ENCODE data around the gene CMTR1. TPM values are rescaled to one million over a fixed set of nuclear protein-coding genes. Genes with fewer than 3 reads are reported as not detected.

Gene CMTR1
- total and polyA plus RNA-seq, 10 of the 15 experiments (the other 5 are each of a cell fraction or from before 2014, with no cell fraction given), result 2.7 to 67.0 (median 46.2) TPM

- FAIRE-seq, result no peak
- POLR2A ChIA-PET, result no interaction called here
- SMC1A ChIA-PET (ENCODE audit: uncharacterized antibody, unreplicated experiment), result interaction anchor here (0.9 kb wide), 1 partner anchor 9 kb away, joined by 4 read pairs; no protein-coding TSS in a partner anchor
- Histone ChIP-seq H3K27me3 (replicated peaks in 1 of 2; ENCODE audit: control insufficient read depth in 2 of 2, insufficient read depth in 2 of 2, low read length in 1 of 2) (no peaks in the 10 kb centered on the region), H3K79me2 (ENCODE audit: control insufficient read depth, insufficient read depth, low read length) (no peaks in the 10 kb centered on the region), H2AFZ (ENCODE audit: control insufficient read depth, low read depth, low read length) (no peak overlapping the region), H3K9me3 (replicated peaks; ENCODE audit: control insufficient read depth, insufficient read depth, low read length) (no peaks in the 10 kb centered on the region), H3K4me1 (ENCODE audit: control insufficient read depth, insufficient read depth, low read length) (no peaks in the 10 kb centered on the region), H3K9ac (ENCODE audit: control insufficient read depth, insufficient read depth, low read length) (no peak overlapping the region), H3K36me3 (ENCODE audit: control insufficient read depth in 2 of 2, insufficient read depth in 2 of 2, low read length in 1 of 2) (peaks cover 13 to 20% of the 10 kb centered on the region in 2 experiments; a peak in 3 of 4 replicates), H4K20me1 (ENCODE audit: control insufficient read depth, insufficient read depth) (no peaks in the 10 kb centered on the region), H3K4me3 (no peak overlapping the region), H3K4me2 (ENCODE audit: control insufficient read depth, insufficient read depth) (no peak overlapping the region), H3K27ac (ENCODE audit: control insufficient read depth, insufficient read depth) (no peak overlapping the region)
- TF ChIP-seq KDM1A (IDR thresholded peaks at IDR 0.05; ENCODE audit: borderline replicate concordance) (no peak), JUND (IDR thresholded peaks at IDR 0.05; ENCODE audit: low read depth, low read length) (no peak), NKRF (conservative IDR thresholded peaks at IDR 0.05) (no peak), ESRRA (IDR thresholded peaks at IDR 0.05; ENCODE audit: low read length) (no peak), FOXK2 (IDR thresholded peaks at IDR 0.05) (no peak), SMAD1 (IDR thresholded peaks at IDR 0.05; ENCODE audit: low read depth, partially characterized antibody) (no peak), TCF3 (IDR thresholded peaks at IDR 0.05; ENCODE audit: borderline replicate concordance, insufficient read depth, low read depth, low read length) (no peak), ZBTB11 (CRISPR knock-in tag; IDR thresholded peaks at IDR 0.05) (no peak), E2F8 (IDR thresholded peaks at IDR 0.05; ENCODE audit: low read depth, partially characterized antibody) (no peak), ZNF24 (IDR thresholded peaks at IDR 0.05) (no peak), TBL1XR1 (IDR thresholded peaks at IDR 0.05; ENCODE audit: low read depth, low read length) (no peak), RAD21 (IDR thresholded peaks at IDR 0.05; ENCODE audit: insufficient read depth, low read depth, low read length) (no peak), GATAD2B (conservative IDR thresholded peaks at IDR 0.05; ENCODE audit: low read depth) (no peak), SIN3A (IDR thresholded peaks at IDR 0.05; ENCODE audit: low read depth, low read length) (no peak), CBX3 (IDR thresholded peaks at IDR 0.05; ENCODE audit: borderline replicate concordance, low read depth) (no peak), USF1 (IDR thresholded peaks at IDR 0.05; ENCODE audit: borderline replicate concordance, extremely low read length, insufficient read depth, low read depth, low read length) (no peak)
- CTCF ChIA-PET, result interaction anchor here (0.6 to 1.6 kb wide), 2 partner anchors 66 to 224 kb away, joined by 4 to 5 read pairs; no protein-coding TSS in a partner anchor
- WGBS (ENCODE audit: insufficient coverage, insufficient replicate concordance, low lambda C conversion rate, missing lambda C conversion rate), result 75% methylated on average over 2 of the region's 2 CpGs
- intact Hi-C loops (cut with micrococcal nuclease; ENCODE audit: unreplicated experiment) (no loop called here), in situ Hi-C loops (cut with MboI) (no loop called here)
- no peak for DNase-seq (ENCODE audit: low read depth, low spot score)
- ATAC-seq, result no peak
- RAD21 ChIA-PET (ENCODE audit: unreplicated experiment), result no interaction called here
- no TSS peak for BruUV-seq (replicated peaks)
These were observed 41.9 kb upstream of the CMTR1 start for GRCh38 chr6:37391120-37391519.

All from GM12878 (cell line).